ENCODE measurements around the gene PLA2G2D.

- TF ChIP-seq, protein P1, sequence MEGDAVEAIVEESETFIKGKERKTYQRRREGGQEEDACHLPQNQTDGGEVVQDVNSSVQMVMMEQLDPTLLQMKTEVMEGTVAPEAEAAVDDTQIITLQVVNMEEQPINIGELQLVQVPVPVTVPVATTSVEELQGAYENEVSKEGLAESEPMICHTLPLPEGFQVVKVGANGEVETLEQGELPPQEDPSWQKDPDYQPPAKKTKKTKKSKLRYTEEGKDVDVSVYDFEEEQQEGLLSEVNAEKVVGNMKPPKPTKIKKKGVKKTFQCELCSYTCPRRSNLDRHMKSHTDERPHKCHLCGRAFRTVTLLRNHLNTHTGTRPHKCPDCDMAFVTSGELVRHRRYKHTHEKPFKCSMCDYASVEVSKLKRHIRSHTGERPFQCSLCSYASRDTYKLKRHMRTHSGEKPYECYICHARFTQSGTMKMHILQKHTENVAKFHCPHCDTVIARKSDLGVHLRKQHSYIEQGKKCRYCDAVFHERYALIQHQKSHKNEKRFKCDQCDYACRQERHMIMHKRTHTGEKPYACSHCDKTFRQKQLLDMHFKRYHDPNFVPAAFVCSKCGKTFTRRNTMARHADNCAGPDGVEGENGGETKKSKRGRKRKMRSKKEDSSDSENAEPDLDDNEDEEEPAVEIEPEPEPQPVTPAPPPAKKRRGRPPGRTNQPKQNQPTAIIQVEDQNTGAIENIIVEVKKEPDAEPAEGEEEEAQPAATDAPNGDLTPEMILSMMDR (IDR thresholded peaks at IDR 0.05): no peak
- no peak for TF ChIP-seq POLR2A (IDR thresholded peaks at IDR 0.05)
Observed at GRCh38 chr1:20154301-20154831, 35.0 kb upstream of the PLA2G2D start.

All from body of pancreas (tissue), 4 donors.